ENCODE results near the gene TSBP1. TPM values are rescaled to one million over a fixed set of nuclear protein-coding genes. Genes with fewer than 3 reads are reported as not detected.

TSBP1 gene
- total RNA-seq, 1 donor from 2014 or later: not detected

DNA sequence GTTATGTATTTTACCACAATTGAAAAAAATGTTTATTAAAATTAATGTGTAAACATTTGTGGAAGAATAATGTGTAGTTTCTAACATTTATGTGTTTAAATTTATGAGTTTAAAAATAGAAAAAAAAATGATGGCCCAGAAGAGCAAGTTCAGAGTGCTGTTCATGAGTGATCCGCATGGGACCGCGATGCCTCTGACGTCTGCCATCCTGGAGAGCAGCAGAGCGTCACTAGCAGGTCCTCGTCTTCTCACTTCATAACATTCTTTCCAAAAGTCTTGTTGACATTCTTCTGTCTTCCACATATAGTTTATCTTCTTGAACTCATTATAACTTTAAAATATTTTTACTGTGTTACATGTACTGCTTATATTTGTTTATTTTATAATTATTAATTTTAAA, 19.8 kb upstream of the TSBP1 start:
- no peak for TF ChIP-seq POLR2A (IDR thresholded peaks at IDR 0.05)
- TF ChIP-seq, protein P1, sequence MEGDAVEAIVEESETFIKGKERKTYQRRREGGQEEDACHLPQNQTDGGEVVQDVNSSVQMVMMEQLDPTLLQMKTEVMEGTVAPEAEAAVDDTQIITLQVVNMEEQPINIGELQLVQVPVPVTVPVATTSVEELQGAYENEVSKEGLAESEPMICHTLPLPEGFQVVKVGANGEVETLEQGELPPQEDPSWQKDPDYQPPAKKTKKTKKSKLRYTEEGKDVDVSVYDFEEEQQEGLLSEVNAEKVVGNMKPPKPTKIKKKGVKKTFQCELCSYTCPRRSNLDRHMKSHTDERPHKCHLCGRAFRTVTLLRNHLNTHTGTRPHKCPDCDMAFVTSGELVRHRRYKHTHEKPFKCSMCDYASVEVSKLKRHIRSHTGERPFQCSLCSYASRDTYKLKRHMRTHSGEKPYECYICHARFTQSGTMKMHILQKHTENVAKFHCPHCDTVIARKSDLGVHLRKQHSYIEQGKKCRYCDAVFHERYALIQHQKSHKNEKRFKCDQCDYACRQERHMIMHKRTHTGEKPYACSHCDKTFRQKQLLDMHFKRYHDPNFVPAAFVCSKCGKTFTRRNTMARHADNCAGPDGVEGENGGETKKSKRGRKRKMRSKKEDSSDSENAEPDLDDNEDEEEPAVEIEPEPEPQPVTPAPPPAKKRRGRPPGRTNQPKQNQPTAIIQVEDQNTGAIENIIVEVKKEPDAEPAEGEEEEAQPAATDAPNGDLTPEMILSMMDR (IDR thresholded peaks at IDR 0.05): no peak
- TF ChIP-seq POLR2AphosphoS5 (IDR thresholded peaks at IDR 0.05; ENCODE audit: insufficient read depth in 1 of 2, low read depth in 1 of 2): no peak
- H3K36me3 ChIP-seq: no peaks in the 10 kb centered on the region
- H3K9me3 ChIP-seq: no peaks in the 10 kb centered on the region
- no peaks in the 10 kb centered on the region for H3K4me1 ChIP-seq
- H3K27ac ChIP-seq: no peak overlapping the region
- intact Hi-C loops (cut with DNase I): no loop called here
- no peaks in the 10 kb centered on the region for H3K27me3 ChIP-seq
- no peak overlapping the region for H3K4me3 ChIP-seq
- DNase-seq (ENCODE audit: extremely low spot score in 2 of 2): no peak

DNA sequence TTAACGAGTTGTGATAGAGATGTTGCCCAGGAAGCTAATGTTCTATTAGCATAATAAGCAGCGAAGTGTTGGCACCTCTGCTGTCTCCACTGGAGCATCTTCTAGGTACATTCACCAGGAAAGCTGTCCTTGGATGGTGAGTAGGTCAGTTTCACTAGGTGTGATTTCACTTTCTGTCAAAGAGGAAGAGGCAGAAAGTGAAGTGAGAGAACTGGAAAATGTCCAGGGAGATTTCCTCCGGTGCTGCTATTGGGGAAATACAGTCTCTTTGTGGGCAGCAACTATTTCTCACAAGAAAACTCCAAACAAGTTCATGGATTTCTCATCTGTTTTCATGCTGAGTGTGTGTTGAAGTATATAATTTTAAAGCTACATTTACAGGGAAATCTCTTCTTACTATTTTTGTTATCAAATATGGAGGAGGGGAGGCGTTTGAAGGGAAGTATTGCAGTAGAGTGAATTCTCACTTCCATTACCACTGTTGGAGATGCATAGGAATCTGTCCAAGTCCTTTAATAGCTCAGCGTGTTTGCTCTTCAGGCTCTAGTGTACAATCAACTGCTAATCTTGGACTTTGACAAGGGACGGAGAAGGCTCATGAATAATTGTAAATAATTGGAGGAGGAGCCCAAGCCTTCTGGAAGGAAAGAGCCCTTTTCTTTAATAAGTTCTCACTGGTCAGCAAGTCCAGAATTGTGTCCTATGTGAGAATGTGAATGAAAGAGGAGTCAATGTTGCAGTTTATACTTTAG, 16.1 kb upstream of the TSBP1 start:
- no peaks in the 10 kb centered on the region for H3K4me1 ChIP-seq
- no peaks in the 10 kb centered on the region for H3K9me3 ChIP-seq
- TF ChIP-seq, protein P1 (IDR thresholded peaks at IDR 0.05): no peak
- TF ChIP-seq POLR2A (IDR thresholded peaks at IDR 0.05) (no peak), POLR2AphosphoS5 (IDR thresholded peaks at IDR 0.05; ENCODE audit: insufficient read depth in 1 of 2, low read depth in 1 of 2) (no peak)
- DNase-seq (ENCODE audit: extremely low spot score in 2 of 2): no peak
- H3K27me3 ChIP-seq: no peaks in the 10 kb centered on the region
- no peak overlapping the region for H3K27ac ChIP-seq
- intact Hi-C loops (cut with DNase I): no loop called here
- no peak overlapping the region for H3K4me3 ChIP-seq
- H3K36me3 ChIP-seq: no peaks in the 10 kb centered on the region

DNA sequence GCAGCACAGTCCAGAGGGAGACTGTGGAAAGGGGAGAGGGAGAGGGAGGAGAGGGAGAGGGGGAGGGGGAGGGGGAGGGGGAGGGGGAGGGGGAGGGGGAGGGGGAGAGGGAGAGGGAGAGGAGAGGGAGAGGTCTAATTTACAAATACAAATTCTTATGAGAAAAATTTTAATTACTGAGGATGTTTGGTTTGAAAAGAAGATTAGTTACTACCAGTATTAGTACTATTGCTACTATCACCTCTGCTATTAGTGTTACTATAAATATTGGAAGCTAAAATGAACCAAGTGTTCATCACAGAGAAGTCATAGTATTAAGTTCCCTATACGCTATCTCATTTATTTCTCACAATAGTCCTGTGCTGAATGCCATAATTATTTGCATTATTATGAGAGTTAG, 14.3 kb upstream of the TSBP1 start:
- TF ChIP-seq, protein P1 (IDR thresholded peaks at IDR 0.05): no peak
- TF ChIP-seq POLR2A (IDR thresholded peaks at IDR 0.05) (no peak), POLR2AphosphoS5 (IDR thresholded peaks at IDR 0.05; ENCODE audit: insufficient read depth in 1 of 2, low read depth in 1 of 2) (no peak)
- Histone ChIP-seq H3K27ac (no peak overlapping the region), H3K27me3 (no peaks in the 10 kb centered on the region), H3K9me3 (no peaks in the 10 kb centered on the region), H3K36me3 (no peaks in the 10 kb centered on the region), H3K4me3 (no peak overlapping the region), H3K4me1 (no peaks in the 10 kb centered on the region)
- DNase-seq (ENCODE audit: extremely low spot score in 2 of 2): no peak
- intact Hi-C loops (cut with DNase I): no loop called here

DNA sequence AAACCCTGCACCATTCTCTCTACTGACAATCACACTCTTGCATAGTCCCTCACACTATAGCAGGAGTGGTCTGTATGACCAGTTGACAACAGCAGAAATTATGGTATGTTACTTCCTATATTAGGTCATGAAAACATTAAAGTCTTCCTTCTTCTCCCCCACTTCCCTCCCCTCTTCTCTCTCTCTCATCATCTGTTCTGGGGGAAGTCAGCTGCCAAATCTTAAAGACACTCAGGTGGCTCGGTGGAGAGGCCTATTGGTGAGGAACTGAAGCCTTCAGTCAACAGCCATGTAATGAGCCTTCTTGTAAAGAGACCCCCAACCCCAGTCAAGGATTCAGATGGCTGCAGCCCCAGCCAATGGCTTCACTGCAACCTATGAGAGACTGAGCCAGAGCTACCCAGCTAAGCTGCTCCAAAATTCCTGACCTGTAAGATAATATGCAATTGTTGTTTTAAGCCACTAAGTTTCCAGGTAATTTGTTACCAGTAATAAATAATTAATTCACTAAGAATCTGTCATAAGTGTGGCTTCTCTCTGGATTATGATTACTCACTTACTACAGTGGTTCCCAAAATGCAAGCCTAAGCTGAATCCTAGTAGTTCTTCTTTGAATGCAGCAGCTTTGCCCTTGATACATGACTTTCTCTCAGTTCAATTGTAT, 11.2 kb upstream of the TSBP1 start:
- no peak for DNase-seq (ENCODE audit: extremely low spot score in 2 of 2)
- TF ChIP-seq, protein P1 (IDR thresholded peaks at IDR 0.05): no peak
- no peak for TF ChIP-seq POLR2AphosphoS5 (IDR thresholded peaks at IDR 0.05; ENCODE audit: insufficient read depth in 1 of 2, low read depth in 1 of 2)
- TF ChIP-seq POLR2A (IDR thresholded peaks at IDR 0.05): no peak
- Histone ChIP-seq H3K9me3 (no peaks in the 10 kb centered on the region), H3K36me3 (no peaks in the 10 kb centered on the region), H3K4me1 (no peaks in the 10 kb centered on the region), H3K4me3 (no peak overlapping the region), H3K27me3 (no peaks in the 10 kb centered on the region), H3K27ac (no peak overlapping the region)
- intact Hi-C loops (cut with DNase I): no loop called here

DNA sequence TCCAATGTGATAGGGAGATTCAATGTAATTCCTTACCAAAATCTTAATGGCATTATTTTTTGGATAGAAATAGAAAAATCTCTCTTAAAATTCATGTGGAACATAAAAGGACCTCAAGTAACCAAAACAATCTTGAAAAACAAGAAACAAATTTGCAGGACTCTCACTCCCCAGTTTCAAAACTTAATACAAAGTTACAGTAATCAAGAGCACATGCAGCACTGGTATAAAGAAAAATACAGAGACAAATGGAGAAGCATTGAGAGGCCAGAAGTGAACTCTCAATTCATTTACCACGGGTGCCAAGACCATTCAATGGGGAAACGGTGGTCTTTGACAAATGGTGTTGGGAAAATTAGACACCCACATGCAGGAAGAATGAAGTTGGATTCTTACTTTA, 7.8 kb upstream of the TSBP1 start:
- TF ChIP-seq, protein P1 (IDR thresholded peaks at IDR 0.05): no peak
- TF ChIP-seq POLR2A (IDR thresholded peaks at IDR 0.05) (no peak), POLR2AphosphoS5 (IDR thresholded peaks at IDR 0.05; ENCODE audit: insufficient read depth in 1 of 2, low read depth in 1 of 2) (no peak)
- Histone ChIP-seq H3K27ac (no peak overlapping the region), H3K4me1 (no peaks in the 10 kb centered on the region), H3K9me3 (no peaks in the 10 kb centered on the region), H3K36me3 (no peaks in the 10 kb centered on the region), H3K27me3 (no peaks in the 10 kb centered on the region), H3K4me3 (no peak overlapping the region)
- intact Hi-C loops (cut with DNase I): no loop called here
- DNase-seq (ENCODE audit: extremely low spot score in 2 of 2): no peak
